HepG2 (cell line): Measurements from ENCODE around the gene ARHGDIG. TPM values are rescaled to one million over a fixed set of nuclear protein-coding genes. Genes with fewer than 3 reads are reported as not detected.

ENCODE experiments used
- ERF ChIP-seq: IDR thresholded peaks from 2 replicates; pipeline ENCODE4 v1.6.1; 2018; ENCODE audit warnings: missing biosample characterization, missing genetic modification reagents
- IRF2 ChIP-seq: IDR thresholded peaks from 2 replicates; pipeline ENCODE4 v1.6.1; 2018; ENCODE audit warnings: missing genetic modification reagents, missing compliant biosample characterization
- JUND ChIP-seq: sonication (generic); formaldehyde crosslinking; IDR thresholded peaks from 2 replicates; pipeline ENCODE4 v1.8.0; 2022; ENCODE audit warnings: mild to moderate bottlenecking, missing genetic modification reagents
- MATR3 ChIP-seq: sonication (generic); formaldehyde crosslinking; IDR thresholded peaks from 2 replicates; pipeline ENCODE4 v1.4.0; 2020; ENCODE audit warnings: missing genetic modification reagents
- MTA1 ChIP-seq: sonication (generic); formaldehyde crosslinking; IDR thresholded peaks from 2 replicates; pipeline ENCODE4 v1.4.0; 2020; ENCODE audit warnings: missing genetic modification reagents, mild to moderate bottlenecking, borderline replicate concordance
- NFAT5 ChIP-seq: sonication (generic); formaldehyde crosslinking; IDR thresholded peaks from 2 replicates; pipeline ENCODE4 v1.4.0; 2020; ENCODE audit warnings: missing genetic modification reagents
- POGK ChIP-seq: sonication (generic); formaldehyde crosslinking; conservative IDR thresholded peaks from 2 replicates; pipeline ENCODE4 v1.8.0; 2022; ENCODE audit warnings: mild to moderate bottlenecking, moderate library complexity, missing genetic modification reagents
- SKI ChIP-seq: fragments of 450-650 bp; IDR thresholded peaks from one replicate; pipeline ENCODE4 v1.6.1; 2018; ENCODE audit warnings: mild to moderate bottlenecking; ENCODE audit not compliant: partially characterized antibody
- TOPORS ChIP-seq: sonication (generic); formaldehyde crosslinking; IDR thresholded peaks from 2 replicates; pipeline ENCODE4 v1.8.0; 2023; ENCODE audit warnings: mild to moderate bottlenecking, missing genetic modification reagents
- WIZ ChIP-seq: sonication (generic); formaldehyde crosslinking; IDR thresholded peaks from 2 replicates; pipeline ENCODE4 v1.5.1; 2020; ENCODE audit warnings: mild to moderate bottlenecking, missing genetic modification reagents
- ZBTB42 ChIP-seq: sonication (generic); formaldehyde crosslinking; IDR thresholded peaks from 2 replicates; pipeline ENCODE4 v1.5.0; 2020; ENCODE audit warnings: mild to moderate bottlenecking, missing genetic modification reagents
- ZNF615 ChIP-seq: sonication (generic); formaldehyde crosslinking; IDR thresholded peaks from 2 replicates; pipeline ENCODE4 v1.5.0; 2020; ENCODE audit warnings: mild to moderate bottlenecking, missing genetic modification reagents, borderline replicate concordance
- ZNF674 ChIP-seq: sonication (generic); formaldehyde crosslinking; IDR thresholded peaks from 2 replicates; pipeline ENCODE4 v1.5.0; 2020; ENCODE audit warnings: low read depth, mild to moderate bottlenecking, missing genetic modification reagents
- polyA plus RNA-seq, 8 experiments: library from polyadenylated mRNA; depleted of rRNA in 3 of 8; stranded (reverse) in 7 of 8; unstranded in 1 of 8; fragments of >200 nt; fragmentation: Illumina TruSeq in 4 of 8; extraction: Trizol in 4 of 8; gene quantifications; 2 replicates each; pipeline versions ENCODE4 v1.2.1 to v1.2.3, GENCODE V29; 2011 to 2016; ENCODE audit warnings: low read depth in 4 of 8, missing spikeins in 1 of 8, mixed read lengths in 1 of 8; ENCODE audit not compliant: insufficient read depth in 1 of 8
- total RNA-seq, 5 experiments: library from RNA; depleted of rRNA; stranded (reverse); fragments of >200 nt; fragmentation: Illumina TruSeq; extraction: Trizol; gene quantifications; 2 replicates each; pipeline ENCODE4 v1.2.3, GENCODE V29; 2016; ENCODE audit warnings: low read depth in 1 of 5
- TF ChIP-seq, protein P1 (sequence below): sonication (generic); formaldehyde crosslinking; IDR thresholded peaks from 2 replicates; pipeline ENCODE4 v1.4.0; 2020; ENCODE audit warnings: mild to moderate bottlenecking, missing genetic modification reagents
- TF ChIP-seq, protein P2 (sequence below): sonication (generic); formaldehyde crosslinking; IDR thresholded peaks from 2 replicates; pipeline ENCODE4 v1.9.0; 2021; ENCODE audit warnings: missing genetic modification reagents, mild to moderate bottlenecking, borderline replicate concordance
- TF ChIP-seq, protein P3 (sequence below): sonication (generic); formaldehyde crosslinking; IDR thresholded peaks from 2 replicates; pipeline ENCODE4 v1.4.0; 2020; ENCODE audit warnings: mild to moderate bottlenecking, low read depth, missing genetic modification reagents
- TF ChIP-seq, protein P4 (sequence below): IDR thresholded peaks from 2 replicates; pipeline ENCODE4 v1.6.1; 2012; ENCODE audit warnings: low read depth, low read length, improper control_type of control experiment

ARHGDIG gene
- total and polyA plus RNA-seq, 2 of the 13 experiments (the other 11 are each of a cell fraction or from before 2014, with no cell fraction given): 0.24 to 0.48 TPM

DNA sequence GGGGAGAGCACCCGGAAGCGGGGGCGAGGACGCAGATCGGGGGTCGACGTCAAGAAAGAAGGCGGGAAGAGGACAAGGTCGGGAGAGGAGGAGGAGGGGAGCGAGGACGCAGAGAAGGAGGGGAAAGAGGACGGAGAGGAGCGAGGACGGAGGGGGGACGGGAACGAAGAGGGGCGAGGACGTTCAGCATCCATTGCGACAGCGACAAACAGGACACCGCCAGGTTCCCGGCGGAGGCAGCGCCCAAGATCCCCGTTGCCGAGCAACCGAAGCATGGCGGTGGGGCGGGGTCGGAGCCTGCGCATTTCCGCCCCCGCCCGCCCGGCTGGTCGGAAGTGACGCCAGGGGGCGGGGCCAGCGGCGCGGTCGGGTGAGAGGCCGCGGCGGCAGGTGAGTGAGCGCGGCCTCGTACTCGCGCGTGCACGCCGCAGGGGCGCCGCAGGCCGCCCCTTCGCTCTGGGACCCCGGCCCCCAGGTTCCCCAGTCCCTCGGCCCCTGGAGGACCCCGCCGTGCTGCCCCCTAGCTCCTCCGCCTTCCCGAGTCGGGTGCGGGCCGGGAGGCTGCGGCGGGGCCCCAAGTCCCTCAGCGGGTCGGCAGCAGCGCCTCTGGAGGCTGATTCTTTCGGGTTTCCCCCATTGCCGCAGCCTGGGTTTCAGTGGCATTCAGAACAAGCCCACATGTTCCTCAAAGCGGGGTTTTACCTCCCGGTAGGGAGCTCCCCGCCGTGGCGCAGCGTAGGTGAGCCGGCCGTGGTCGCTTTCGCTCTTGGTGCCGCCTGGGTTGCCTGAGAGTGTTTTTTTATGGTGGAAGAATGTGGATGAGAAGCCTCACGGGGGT lies 45.7 kb upstream of the ARHGDIG start, which contains the start of gene FAM234A (continued):
- TF ChIP-seq NFAT5 (CRISPR knock-in tag) (no peak), POGK (CRISPR knock-in tag) (no peak; the same call in 1 of the 2 replicates), SKI (no peak), MTA1 (CRISPR knock-in tag) (peak; percentile 59; the same call in 1 of the 2 replicates), TOPORS (CRISPR knock-in tag) (no peak), ERF (CRISPR knock-in tag) (no peak; the same call in 1 of the 2 replicates), JUND (CRISPR knock-in tag) (no peak), ZNF674 (no peak), MATR3 (CRISPR knock-in tag) (no peak), ZNF615 (CRISPR knock-in tag) (no peak), IRF2 (CRISPR knock-in tag) (no peak), ZBTB42 (0 out of 2 replicates have a peak, but pooled peaks have one; percentile 58), WIZ (CRISPR knock-in tag) (no peak)
- TF ChIP-seq, protein P1, sequence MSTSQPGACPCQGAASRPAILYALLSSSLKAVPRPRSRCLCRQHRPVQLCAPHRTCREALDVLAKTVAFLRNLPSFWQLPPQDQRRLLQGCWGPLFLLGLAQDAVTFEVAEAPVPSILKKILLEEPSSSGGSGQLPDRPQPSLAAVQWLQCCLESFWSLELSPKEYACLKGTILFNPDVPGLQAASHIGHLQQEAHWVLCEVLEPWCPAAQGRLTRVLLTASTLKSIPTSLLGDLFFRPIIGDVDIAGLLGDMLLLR: peak; percentile 73; the same call in 1 of the 2 replicates
- TF ChIP-seq, protein P2, sequence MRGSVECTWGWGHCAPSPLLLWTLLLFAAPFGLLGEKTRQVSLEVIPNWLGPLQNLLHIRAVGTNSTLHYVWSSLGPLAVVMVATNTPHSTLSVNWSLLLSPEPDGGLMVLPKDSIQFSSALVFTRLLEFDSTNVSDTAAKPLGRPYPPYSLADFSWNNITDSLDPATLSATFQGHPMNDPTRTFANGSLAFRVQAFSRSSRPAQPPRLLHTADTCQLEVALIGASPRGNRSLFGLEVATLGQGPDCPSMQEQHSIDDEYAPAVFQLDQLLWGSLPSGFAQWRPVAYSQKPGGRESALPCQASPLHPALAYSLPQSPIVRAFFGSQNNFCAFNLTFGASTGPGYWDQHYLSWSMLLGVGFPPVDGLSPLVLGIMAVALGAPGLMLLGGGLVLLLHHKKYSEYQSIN (CRISPR knock-in tag): no peak
- TF ChIP-seq, protein P3, sequence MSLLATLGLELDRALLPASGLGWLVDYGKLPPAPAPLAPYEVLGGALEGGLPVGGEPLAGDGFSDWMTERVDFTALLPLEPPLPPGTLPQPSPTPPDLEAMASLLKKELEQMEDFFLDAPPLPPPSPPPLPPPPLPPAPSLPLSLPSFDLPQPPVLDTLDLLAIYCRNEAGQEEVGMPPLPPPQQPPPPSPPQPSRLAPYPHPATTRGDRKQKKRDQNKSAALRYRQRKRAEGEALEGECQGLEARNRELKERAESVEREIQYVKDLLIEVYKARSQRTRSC (CRISPR knock-in tag): no peak
- TF ChIP-seq, protein P4, sequence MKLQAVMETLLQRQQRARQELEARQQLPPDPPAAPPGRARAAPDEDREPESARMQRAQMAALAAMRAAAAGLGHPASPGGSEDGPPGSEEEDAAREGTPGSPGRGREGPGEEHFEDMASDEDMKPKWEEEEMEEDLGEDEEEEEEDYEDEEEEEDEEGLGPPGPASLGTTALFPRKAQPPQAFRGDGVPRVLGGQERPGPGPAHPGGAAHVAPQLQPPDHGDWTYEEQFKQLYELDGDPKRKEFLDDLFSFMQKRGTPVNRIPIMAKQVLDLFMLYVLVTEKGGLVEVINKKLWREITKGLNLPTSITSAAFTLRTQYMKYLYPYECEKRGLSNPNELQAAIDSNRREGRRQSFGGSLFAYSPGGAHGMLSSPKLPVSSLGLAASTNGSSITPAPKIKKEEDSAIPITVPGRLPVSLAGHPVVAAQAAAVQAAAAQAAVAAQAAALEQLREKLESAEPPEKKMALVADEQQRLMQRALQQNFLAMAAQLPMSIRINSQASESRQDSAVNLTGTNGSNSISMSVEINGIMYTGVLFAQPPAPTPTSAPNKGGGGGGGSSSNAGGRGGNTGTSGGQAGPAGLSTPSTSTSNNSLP: no peak
